RWPE2 (cell line): ENCODE data around the gene ETV1.

Experiments
- ATAC-seq: fragments of 200-7000 bp; cut with Tn5 transposase; 3 replicates; pipeline ENCODE4 v1.9.1; 2021; ENCODE audit warnings: low read depth
- DNase-seq: peaks from one replicate; pipeline ENCODE4 v3.0.0-alpha.2; 2020; ENCODE audit warnings: low spot score
- H3K27ac ChIP-seq: fragments of 450-650 bp; 2 replicates; pipeline ENCODE4 v1.5.1; 2017; ENCODE audit warnings: mild to moderate bottlenecking; ENCODE audit not compliant: poor library complexity, severe bottlenecking
- H3K27me3 ChIP-seq: fragments of 250-450 bp; sonication (Bioruptor Pico); 2 replicates; pipeline ENCODE4 v1.5.1; 2021; ENCODE audit warnings: mild to moderate bottlenecking, moderate library complexity; ENCODE audit not compliant: insufficient read depth, poor library complexity, severe bottlenecking
- H3K36me3 ChIP-seq: fragments of 250-450 bp; sonication (Bioruptor Pico); 2 replicates; pipeline ENCODE4 v1.5.1; 2020; ENCODE audit warnings: low read depth, mild to moderate bottlenecking, moderate library complexity
- H3K4me1 ChIP-seq: fragments of 250-450 bp; sonication (Bioruptor Pico); 2 replicates; pipeline ENCODE4 v1.5.1; 2021; ENCODE audit warnings: mild to moderate bottlenecking, moderate library complexity; ENCODE audit not compliant: insufficient read depth, poor library complexity, severe bottlenecking
- H3K4me3 ChIP-seq: fragments of 250-450 bp; sonication (Bioruptor Pico); 2 replicates; pipeline ENCODE4 v1.5.1; 2021; ENCODE audit warnings: mild to moderate bottlenecking, moderate library complexity; ENCODE audit not compliant: severe bottlenecking
- H3K9me3 ChIP-seq: fragments of 250-450 bp; sonication (Bioruptor Pico); 2 replicates; pipeline ENCODE4 v1.5.1; 2021; ENCODE audit warnings: mild to moderate bottlenecking, moderate library complexity; ENCODE audit not compliant: severe bottlenecking
- CTCF ChIP-seq: fragments of 450-650 bp; IDR thresholded peaks from one replicate; pipeline ENCODE4 v1.5.1; 2017; ENCODE audit warnings: mild to moderate bottlenecking, moderate library complexity; ENCODE audit not compliant: poor library complexity, severe bottlenecking

ETV1 gene

GRCh38 chr7:13991791-13992595, 2.5 kb upstream of the ETV1 start:
- peak overlapping the region; percentile 74 for H3K4me3 ChIP-seq
- peak; percentile 0; the same call in 1 of the 3 replicates for ATAC-seq

GRCh38 chr7:13990984-13991790, 1.7 kb upstream of the ETV1 start:
- peak; percentile 87 for ATAC-seq
- Histone ChIP-seq H3K36me3 (no peaks in the 10 kb centered on the region), H3K27me3 (no peaks in the 10 kb centered on the region), H3K9me3 (peaks cover 3% of the 10 kb centered on the region), H3K27ac (peak overlapping the region; percentile 83), H3K4me3 (peak overlapping the region; percentile 74), H3K4me1 (peaks cover 15% of the 10 kb centered on the region)
- DNase-seq: peak; percentile 95
- TF ChIP-seq CTCF: no peak

More at GRCh38 chr7:13991791-13992595, 2.5 kb upstream of the ETV1 start:
- DNase-seq: no peak
- H3K4me1 ChIP-seq: peaks cover 15% of the 10 kb centered on the region
- no peak for TF ChIP-seq CTCF
- no peaks in the 10 kb centered on the region for H3K27me3 ChIP-seq
- H3K9me3 ChIP-seq: peaks cover 3% of the 10 kb centered on the region
- no peaks in the 10 kb centered on the region for H3K36me3 ChIP-seq
- peak overlapping the region; percentile 83 for H3K27ac ChIP-seq

GRCh38 chr7:13990319-13990983, 985 bp upstream of the ETV1 start:
- DNase-seq (no peak), ATAC-seq (peak; percentile 26)
- peak overlapping the region; percentile 74 for H3K4me3 ChIP-seq
- peak overlapping the region; percentile 83 for H3K27ac ChIP-seq
- no peaks in the 10 kb centered on the region for H3K27me3 ChIP-seq
- peaks cover 15% of the 10 kb centered on the region for H3K4me1 ChIP-seq
- peaks cover 3% of the 10 kb centered on the region for H3K9me3 ChIP-seq
- no peak for TF ChIP-seq CTCF
- no peaks in the 10 kb centered on the region for H3K36me3 ChIP-seq

GRCh38 chr7:13989949-13990305, 461 bp upstream of the ETV1 start:
- DNase-seq (no peak), ATAC-seq (peak; percentile 13; the same call in 2 of the 3 replicates)
- H3K4me1 ChIP-seq: peaks cover 15% of the 10 kb centered on the region
- no peaks in the 10 kb centered on the region for H3K27me3 ChIP-seq
- TF ChIP-seq CTCF: no peak
- no peaks in the 10 kb centered on the region for H3K36me3 ChIP-seq
- peaks cover 3% of the 10 kb centered on the region for H3K9me3 ChIP-seq
- peak overlapping the region; percentile 74 for H3K4me3 ChIP-seq
- H3K27ac ChIP-seq: peak overlapping the region; percentile 83
